RCC 7860 (cell line): Measurements from ENCODE around the gene RACK1.
"Not testable (repeated sequence)": the region's sequence is repeated elsewhere in the genome, so short reads cannot be mapped to it uniquely, and the experiment has no call there.

Experiments used
- DNase-seq: peaks from one replicate; pipeline ENCODE4 v3.0.0-alpha.2; 2015; ENCODE audit warnings: low spot score
- FAIRE-seq: peaks from 2 replicates; lab custom pipeline; 2012; peaks lifted over from hg19 to GRCh38; lab: Jason Lieb, UNC

The RACK1 gene

DNA sequence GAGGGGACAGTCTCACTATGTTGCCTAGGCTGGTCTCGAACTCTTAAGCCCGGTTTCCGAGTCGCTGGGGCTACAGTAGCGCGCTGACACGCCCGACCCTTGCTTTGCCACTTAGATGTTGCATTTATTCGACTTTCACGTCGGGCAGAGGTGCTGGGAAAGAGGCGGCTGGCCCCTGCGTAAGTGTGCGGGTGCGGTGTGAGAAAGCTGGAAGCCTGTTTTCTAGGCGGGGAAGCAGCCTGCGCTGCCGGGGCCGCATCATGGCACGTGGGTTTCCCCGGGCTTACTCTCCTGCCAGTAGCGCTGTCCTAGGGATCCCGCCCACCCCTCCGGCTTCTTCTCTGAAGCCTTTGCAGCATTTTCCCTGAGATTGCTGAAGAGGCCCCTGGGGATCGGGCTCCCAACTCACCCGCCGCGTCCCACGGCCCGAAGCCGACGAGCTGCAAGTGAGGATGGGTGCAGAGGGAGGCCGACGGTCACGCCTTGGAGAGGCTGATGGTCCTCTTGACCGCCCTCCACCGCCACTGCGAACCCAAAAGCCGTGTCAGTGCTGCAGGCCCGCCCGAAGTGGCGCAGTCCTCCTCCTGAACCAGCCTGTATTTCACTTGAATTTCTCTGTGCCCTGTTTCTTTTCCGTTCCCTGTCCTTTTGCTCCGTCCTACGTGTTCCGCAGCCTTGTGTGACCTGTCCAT lies 26.4 kb downstream of the RACK1 start:
- peak; percentile 43 for DNase-seq

DNA sequence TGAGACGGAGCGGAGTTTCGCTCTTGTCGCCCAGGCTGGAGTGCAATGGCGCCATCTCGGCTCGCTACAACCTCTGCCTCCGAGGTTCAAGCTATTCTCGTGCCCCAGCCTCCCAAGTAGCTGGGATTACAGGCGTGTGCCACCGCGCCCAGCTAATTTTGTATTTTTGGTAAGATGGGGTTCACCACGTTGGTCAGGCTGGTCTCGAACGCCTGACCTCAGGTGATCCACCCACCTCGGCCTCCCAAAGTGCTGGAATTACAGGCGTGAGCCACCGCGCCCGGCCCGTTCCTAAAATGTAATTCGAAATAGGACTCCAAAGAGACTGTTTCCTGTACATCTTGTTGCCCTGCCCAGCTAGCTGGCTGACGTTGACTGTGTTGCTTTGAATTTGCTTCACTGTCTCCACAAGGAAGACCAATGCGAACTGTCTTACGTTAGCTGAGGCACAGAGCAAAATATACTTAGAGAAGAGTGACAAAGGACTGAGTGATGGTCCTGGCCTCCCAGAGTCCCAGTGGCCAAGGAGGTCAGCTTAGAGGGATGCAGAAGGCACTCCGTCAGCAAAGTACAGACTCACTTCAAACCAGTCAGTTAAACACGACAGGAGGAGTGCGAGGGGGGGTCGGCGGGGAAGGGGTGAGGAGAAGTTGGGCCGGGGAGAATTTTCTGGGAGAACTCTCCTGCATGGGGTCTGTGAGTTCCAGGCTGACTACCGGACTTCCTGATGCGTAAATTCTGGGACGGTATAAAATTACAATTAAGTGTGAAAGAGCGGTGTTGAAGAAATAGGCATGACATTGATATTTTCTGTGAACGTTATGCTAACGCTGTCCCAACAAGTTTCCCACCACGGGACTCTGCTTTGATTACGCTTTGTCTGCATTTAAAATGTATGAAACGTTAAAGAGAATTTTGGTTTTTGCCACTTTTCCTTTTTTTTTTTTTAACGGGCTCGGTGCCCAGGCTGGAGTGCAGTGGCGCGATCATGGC lies 27.4 kb downstream of the RACK1 start:
- DNase-seq (no peak), FAIRE-seq (no peak)

More for the DNA sequence above, 26.4 kb downstream of the RACK1 start:
- FAIRE-seq, result no peak

DNA sequence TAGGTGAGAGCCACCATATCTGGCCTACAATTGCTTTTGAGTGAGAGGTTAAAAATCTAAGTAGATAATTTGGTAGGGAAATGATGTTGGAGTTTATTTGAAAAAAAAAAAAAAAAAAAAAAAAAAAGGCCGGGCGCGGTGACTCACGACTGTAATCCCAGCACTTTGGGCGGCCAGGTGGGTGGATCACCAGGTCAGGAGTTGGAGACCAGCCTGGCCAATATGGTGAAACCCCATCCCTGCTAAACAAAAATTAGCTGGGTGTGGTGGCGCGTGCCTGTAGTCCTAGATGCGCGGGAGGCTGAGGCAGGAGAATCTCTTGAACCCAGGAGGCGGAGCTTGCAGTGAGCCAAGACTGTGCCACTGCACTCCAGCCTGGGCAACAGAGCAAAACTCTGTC lies 29.5 kb downstream of the RACK1 start:
- not testable (repeated sequence) for DNase-seq, FAIRE-seq

DNA sequence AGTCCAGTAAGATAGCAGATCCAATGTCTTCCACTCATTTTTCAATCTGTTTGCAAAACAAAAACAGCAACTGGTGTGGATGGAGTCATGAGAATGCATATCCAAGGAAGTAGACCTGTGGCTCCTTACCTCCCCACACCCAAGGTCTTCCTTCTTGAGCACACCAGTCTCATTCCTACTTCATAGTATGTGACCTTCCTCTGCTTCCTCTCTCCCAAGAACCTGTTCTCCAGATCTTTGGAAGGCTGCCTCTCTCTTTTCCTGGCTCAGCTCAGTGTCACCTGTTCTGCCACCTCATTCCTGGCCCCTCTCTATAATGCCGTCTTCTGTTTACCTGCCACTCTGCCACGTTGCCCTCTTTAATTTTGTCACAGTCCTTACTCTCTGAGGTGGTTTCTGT lies 30.8 kb downstream of the RACK1 start:
- FAIRE-seq (no peak), DNase-seq (no peak)

DNA sequence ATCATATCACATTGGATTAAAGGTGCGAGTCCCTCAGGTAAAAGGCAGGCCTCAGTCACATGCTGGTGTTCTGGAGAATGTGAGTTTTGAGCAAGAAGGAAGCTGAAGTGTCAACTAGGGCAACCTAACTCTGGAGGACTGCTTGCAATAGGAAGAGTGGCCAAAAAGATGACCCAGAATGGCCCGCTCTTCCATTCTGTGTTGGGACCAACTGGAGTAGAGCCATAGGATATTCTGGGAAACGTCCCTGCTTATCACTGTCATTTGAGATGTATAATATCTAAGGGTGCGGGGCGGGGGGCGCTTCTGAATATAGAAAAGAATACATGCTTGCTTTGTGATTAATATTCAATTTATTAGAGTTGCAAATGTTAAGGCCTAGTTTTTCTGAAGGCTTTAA lies 31.6 kb downstream of the RACK1 start:
- no peak for DNase-seq
- no peak for FAIRE-seq

DNA sequence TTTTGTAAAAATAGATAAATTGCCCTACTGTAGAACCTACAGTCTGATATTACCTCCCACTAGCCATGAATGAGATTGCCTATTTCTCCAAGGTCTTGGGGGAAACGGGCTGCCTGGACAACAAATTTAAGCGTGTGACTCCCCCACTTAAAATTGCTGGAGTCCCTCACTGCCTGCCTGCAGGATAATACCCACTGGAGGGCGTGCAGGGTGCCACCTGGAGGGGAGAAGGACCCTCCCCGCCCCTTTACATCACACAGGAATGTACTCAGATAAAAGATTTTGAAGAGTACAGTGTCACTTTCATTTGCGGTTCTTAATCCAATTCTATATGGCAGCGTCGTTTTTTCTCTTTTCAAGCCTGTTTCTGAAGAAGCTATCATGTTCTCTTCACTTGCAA lies 32.5 kb downstream of the RACK1 start:
- FAIRE-seq, result no peak
- DNase-seq, result no peak

DNA sequence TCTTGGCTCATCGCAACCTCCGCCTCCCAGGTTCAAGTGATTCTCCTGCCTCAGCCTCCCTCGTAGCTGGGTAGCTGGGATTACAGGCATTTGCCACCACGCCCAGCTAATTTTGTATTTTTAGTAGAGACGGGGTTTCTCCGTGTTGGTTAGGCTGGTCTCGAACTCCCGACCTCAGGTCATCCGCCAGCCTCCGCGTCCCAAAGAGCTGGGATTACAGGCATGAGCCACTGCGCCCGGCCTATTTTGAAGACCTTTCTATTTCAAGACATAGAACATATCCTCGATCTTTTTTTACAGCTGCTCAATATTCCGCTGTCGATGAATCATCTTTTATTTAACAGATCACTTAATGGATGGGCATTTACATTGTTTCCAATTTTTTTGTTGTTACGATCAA lies 33.0 kb downstream of the RACK1 start:
- DNase-seq, FAIRE-seq: not testable (repeated sequence)

DNA sequence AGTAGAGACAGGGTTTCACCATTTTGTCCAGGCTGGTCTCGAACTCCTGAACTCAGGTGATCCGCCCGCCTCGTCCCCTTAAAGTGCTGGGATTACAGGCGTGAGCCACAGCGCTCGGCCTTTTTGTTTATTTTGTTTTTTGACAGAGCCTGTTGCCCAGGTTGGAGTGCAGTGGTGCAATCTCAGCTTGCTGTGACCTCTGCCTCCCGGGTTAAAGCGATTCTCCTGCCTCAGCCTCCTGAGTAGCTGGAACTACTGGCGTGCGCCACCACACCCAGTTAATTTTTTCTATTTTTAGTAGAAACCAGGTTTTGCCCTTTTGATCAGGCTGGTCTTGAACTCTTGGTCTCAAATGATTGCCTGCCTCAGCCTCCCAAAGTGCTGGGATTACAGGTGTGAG lies 33.6 kb downstream of the RACK1 start:
- not testable (repeated sequence) for DNase-seq

DNA sequence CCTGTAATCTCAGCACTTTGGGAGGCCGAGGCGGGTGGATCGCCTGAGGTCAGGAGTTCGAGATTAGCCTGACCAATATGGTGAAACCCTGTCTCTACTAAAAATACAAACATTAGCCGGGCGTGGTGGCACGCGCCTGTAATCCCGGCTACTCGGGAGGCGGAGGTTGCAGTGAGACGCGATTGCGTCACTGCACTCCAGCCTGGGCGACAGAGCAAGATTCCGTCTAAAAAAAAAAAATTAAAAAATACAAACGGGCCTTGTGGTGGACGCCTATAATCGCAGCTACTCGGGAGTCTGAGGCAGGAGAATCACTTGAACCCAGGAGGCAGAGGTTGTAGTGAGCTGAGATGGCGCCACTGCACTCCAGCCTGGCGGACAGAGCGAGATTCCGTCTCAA lies 34.7 kb downstream of the RACK1 start:
- DNase-seq, FAIRE-seq: not testable (repeated sequence)

More for the DNA sequence above, 33.6 kb downstream of the RACK1 start:
- FAIRE-seq, result not testable (repeated sequence)

DNA sequence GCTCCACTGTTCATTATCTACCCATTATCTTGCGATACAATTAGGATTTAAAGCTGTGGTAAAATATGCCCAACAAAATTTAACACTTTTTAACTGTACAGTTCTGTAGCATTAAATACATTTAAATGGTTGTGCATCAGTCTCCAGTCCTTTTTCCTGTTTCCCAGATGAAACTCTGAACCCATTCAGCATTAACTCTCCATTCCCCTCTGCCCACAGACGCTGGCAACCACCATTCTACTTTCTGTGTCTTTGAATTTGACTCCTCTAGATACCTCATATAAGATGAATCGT lies 35.8 kb downstream of the RACK1 start:
- FAIRE-seq, result no peak

DNA sequence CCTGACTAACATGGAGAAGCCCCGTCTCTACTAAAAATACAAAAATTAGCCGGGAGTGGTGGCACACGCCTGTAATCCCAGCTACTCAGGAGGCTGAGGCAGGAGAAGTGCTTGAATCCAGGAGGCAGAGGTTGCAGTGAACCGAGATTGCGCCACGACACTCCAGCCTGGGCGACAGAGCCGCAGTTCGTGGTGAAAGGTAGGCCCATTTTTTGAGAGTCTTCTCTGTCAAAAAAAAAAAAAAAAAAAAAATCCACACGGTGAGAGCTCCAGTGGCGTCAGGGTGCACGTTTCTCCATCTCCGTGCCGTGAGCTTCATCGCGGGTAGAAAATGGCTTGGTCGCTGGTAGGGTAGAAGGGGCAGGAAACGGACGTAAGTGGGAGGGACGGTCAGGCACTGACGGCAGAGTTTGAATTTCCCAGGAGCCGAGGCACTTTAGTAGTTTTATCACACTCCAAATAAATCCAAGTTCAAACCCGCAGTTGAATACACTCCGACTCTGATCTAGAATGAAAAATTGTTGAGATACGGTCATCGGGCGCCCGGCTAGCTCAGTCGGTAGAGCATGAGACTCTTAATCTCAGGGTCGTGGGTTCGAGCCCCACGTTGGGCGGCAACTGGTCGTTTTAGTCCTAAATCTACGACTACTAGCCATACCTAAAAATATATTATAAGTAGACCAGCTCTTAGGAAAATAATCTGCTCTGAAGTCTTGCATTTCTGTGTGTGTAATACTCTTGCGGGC lies 36.3 kb downstream of the RACK1 start:
- DNase-seq (peak; percentile 97), FAIRE-seq (peak; percentile 79)

More for the DNA sequence above, 35.8 kb downstream of the RACK1 start:
- DNase-seq, result no peak

DNA sequence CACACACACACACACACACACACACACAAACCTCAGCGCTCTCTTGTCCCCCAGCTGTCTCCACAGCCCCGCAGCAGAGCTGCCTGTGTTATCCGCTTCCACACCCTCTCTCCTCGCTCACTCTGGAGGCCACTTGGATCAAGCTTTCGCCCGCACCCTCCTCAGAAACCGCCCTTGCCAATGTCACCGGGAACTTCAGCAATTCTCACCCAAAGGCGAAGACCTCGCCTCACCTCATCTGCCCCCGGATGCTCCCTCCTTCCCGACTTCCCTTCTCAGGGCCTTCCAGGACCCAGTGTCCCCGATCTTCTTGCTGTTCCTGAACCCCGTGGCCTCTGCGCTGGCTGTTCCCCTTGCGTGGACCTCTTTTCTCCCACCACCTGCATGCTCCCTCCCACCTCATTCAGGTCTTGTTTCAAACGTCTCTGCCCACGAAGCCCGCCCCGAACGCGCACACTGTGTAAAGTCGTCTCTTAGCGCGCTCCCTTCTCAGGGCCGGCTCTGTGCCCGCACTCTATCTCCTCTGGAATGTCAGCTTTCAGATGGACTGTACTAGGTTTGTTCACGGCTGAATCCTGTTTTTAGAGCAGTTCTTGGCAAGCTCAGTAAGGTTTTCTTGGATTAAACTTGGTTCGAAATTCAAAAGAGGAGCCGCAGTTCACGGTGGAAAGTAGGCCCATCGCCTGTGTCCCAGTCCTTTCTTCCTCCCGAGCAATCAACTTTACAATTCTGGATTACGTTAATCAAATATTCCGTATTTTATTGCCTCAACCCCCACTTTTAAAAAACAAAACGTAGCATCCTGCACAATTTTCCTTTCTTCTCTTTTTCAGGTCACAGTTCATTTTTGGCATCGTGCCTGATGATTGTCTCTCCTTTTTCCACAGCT lies 37.7 kb downstream of the RACK1 start:
- FAIRE-seq (no peak), DNase-seq (no peak)

DNA sequence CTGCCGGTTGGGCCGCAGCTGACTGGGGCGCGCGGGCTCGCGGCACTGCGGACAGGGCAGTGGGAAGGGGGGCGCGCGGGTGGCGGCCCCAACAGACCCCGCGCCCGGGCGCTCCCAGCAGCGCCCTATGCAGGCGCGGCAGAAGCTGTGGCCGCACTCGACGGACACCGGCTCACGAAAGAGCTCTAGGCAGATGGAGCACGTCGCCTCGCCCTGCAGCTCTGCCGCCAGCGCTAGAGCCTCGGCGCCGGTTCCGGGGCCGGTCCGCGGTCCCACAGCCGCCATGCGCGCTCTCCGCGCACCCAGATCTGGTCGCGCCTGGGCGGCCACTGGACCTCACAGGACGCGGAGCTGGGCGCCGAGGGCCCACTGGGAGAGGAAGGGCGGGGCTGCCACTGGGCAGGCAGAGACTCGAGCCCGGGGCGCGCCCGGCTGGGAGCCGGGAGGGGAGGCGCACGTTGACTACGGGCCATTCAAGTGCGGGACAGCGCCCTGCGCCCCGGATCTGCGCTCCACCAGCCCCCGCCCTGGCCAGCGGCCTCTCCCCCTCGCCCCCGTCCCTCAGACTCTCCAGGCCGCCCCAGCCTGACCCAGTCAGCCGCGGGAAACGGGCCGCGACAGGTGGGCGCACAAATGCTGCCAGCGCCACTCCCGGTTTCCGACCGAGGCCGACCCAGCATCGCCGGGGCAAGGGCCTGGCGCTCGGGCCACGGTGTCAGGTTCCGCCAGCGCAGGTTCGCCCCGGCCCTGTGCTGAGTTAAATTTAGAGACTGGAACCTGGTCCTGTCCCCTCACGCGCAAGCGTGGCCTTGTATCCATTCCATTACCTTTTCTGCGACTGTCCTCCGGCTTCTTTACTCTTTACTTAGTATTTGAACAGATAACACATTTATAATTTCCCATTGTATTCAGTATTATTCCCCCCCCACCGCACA lies 38.6 kb downstream of the RACK1 start, which contains the start of gene TRIM7:
TRIM7 (minus strand) TSS at position 371 of the 935 bp plus-strand sequence; CDS start at position 285, 86 bp downstream.
- no peak for DNase-seq
- no peak for FAIRE-seq

DNA sequence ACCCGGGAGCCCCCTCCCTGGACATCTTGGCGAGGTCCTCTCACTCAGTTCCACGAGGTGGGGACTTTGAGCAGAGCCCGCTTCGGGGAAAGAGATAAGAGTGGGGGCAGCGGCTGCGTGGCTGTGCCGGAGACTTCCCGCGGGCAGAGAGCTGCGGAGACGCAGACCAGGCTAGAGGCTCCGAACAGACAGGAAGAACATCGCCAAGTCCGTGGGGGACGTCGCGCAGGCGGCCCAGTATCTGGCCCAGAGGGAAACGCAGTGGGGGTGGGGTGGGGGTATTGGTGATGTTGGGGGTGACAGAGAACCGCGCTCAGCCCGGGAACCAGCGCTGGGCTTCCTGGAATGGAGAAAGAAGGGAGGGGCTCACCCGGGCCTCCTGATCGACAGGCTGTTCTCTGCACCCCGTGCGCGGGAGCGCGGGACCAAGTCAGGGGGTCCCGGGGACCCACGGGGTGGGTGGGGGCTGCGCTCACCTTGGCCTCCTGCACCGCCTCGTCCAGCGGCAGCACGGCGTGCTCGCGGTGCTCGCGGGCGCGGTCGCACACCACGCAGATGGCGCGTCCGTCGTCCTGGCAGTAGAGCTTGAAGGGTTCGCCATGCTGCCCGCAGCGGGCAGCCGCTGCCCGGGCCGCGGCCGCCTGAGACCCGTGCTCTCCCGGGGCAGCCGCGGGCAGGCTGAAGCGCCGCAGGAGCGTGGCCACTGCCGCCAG lies 39.4 kb downstream of the RACK1 start:
- DNase-seq (no peak), FAIRE-seq (no peak)

DNA sequence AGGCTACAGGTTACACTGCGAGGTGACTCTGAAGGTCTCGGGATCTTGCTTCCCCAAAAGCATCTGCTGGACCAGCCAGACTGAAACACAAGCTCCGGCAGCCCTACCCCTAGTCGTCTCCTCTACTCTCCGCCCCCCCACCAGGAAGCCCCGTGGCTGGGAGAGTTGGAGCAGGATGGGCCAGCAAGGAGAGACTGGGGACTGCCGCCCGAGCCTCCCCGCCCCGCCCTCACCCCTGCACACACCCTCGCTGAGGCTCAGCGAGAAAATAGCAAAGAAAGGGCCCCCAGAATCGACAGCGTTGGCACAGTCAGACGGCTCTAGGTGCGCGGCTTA lies 40.0 kb downstream of the RACK1 start:
- FAIRE-seq, result no peak
- DNase-seq, result no peak

DNA sequence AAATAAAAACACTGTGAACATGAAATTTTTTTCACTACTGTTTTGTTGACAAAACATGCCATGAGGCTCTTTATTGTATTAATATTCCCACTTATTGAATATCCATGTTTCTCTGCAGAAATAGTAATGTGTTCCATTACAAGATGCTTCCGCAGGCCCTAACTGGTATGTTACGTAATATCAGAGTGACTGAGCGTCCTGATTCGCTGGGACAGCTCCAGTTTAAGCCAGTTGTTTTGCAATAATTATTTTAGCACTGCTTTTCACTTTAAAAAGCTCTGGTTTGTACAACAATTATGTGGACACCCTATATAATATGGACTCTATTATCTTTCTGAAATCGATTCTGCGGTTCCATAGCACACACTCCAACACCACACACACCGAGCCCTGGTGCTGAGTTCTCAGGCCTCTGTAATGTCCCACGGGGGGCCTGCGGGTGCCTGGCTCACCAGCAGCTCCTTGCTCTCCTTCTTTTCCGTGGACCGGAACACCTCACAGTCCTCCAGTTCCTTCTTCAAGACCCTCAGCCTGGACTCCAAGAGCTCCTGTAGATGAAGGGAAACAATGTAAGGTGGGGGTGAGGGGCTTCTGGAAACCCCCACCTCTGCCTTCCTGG lies 40.5 kb downstream of the RACK1 start:
- FAIRE-seq (no peak), DNase-seq (no peak)

DNA sequence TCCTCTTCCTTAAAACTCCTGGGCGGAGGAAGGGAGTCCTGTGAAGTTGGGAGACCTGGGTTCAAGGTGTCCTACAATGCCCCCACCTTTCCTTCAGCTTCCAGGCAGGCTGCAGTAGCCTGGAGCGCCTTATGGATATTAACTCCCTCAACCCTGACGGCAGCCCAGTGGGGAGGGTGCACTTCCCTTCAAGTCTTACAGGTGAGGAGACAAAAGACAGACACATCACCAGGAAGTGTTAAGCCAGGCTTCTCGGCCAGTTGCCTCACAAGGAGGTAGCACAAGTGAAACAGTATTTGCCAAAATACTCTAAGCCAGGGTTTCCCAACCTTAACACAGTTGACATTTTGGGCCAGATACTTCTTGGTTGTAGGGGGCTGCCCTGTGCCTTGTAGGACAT lies 42.9 kb downstream of the RACK1 start:
- FAIRE-seq, result no peak
- no peak for DNase-seq
